PC-9 (cell line): ENCODE data around the gene SRGAP3. TPM values are rescaled to one million over a fixed set of nuclear protein-coding genes. Genes with fewer than 3 reads are reported as not detected.

Source experiments
- BruUV-seq: library from RNA; stranded (reverse); fragments of 400-500 nt; replicated peaks from 2 replicates; lab custom pipeline; 2021; lab: Mats Ljungman, UMichigan
- CTCF ChIA-PET: fragments of 300-600 bp; sonication (Branson Sonifier 250); formaldehyde crosslinking; loops from one replicate; lab custom pipeline; 2022; ENCODE audit warnings: antibody characterized with exemption; lab: Charles Lee
- POLR2A ChIA-PET: fragments of 300-600 bp; sonication (Branson Sonifier 250); formaldehyde crosslinking; loops from one replicate; lab custom pipeline; 2022; ENCODE audit warnings: antibody characterized with exemption; ENCODE audit not compliant: unreplicated experiment; lab: Charles Lee
- DNase-seq, 2 experiments: peaks; one replicate each; pipeline versions ENCODE4 v3.0.0 to v3.0.0-alpha.2; 2015 to 2022; ENCODE audit warnings: mixed read lengths in 1 of 2
- H2AFZ ChIP-seq: fragments of 200-600 bp; sonication (generic); 2 replicates; pipeline ENCODE4 v1.8.1; 2017; ENCODE audit warnings: antibody characterized with exemption
- H3F3A ChIP-seq: fragments of 200-600 bp; sonication (generic); 2 replicates; pipeline ENCODE4 v1.8.1; 2017; ENCODE audit warnings: antibody characterized with exemption, mild to moderate bottlenecking, low read depth; ENCODE audit not compliant: insufficient read depth
- H3K27ac ChIP-seq: fragments of 200-600 bp; sonication (generic); 2 replicates; pipeline ENCODE4 v1.6.1; 2016; ENCODE audit warnings: mixed run types
- H3K27me3 ChIP-seq: fragments of 200-600 bp; sonication (generic); 2 replicates; pipeline ENCODE4 v1.6.1; 2016; ENCODE audit warnings: low read depth, mixed run types; ENCODE audit not compliant: insufficient read depth
- H3K36me3 ChIP-seq: fragments of 200-600 bp; sonication (generic); 2 replicates; pipeline ENCODE4 v1.6.1; 2016; ENCODE audit warnings: low read depth, mixed run types
- H3K4me1 ChIP-seq: fragments of 200-600 bp; sonication (generic); replicated peaks from 2 replicates; pipeline ENCODE4 v1.6.1; 2016; ENCODE audit warnings: mixed run types; ENCODE audit not compliant: insufficient read depth
- H3K4me2 ChIP-seq: fragments of 200-600 bp; sonication (generic); 2 replicates; pipeline ENCODE4 v1.6.1; 2017; ENCODE audit warnings: mixed run types
- H3K4me3 ChIP-seq: fragments of 200-600 bp; sonication (generic); 2 replicates; pipeline ENCODE4 v1.6.1; 2016; ENCODE audit warnings: mixed run types
- H3K79me2 ChIP-seq: fragments of 200-600 bp; sonication (generic); 2 replicates; pipeline ENCODE4 v1.6.1; 2017; ENCODE audit warnings: low read depth, mixed run types
- H3K9me2 ChIP-seq: fragments of 200-600 bp; sonication (generic); 2 replicates; pipeline ENCODE4 v1.8.1; 2017; ENCODE audit warnings: mild to moderate bottlenecking; ENCODE audit not compliant: insufficient read depth
- H3K9me3 ChIP-seq: fragments of 200-600 bp; sonication (generic); 2 replicates; pipeline ENCODE4 v1.8.1; 2016; ENCODE audit warnings: low read depth; ENCODE audit not compliant: insufficient read depth
- H4K20me1 ChIP-seq: fragments of 200-600 bp; sonication (generic); 2 replicates; pipeline ENCODE4 v1.8.1; 2017; ENCODE audit not compliant: insufficient read depth
- CTCF ChIP-seq: fragments of 200-600 bp; sonication (generic); conservative IDR thresholded peaks from 2 replicates; pipeline ENCODE4 v1.6.1; 2017; ENCODE audit warnings: mixed run types, antibody characterized with exemption, mild to moderate bottlenecking, moderate library complexity
- EZH2 ChIP-seq: fragments of 200-600 bp; sonication (generic); IDR thresholded peaks from 2 replicates; pipeline ENCODE4 v1.8.0; 2017; ENCODE audit warnings: antibody characterized with exemption, low read depth
- intact Hi-C: fragments of 100-400 bp; cut with micrococcal nuclease; formaldehyde crosslinking; loops from one replicate; pipeline ENCODE4 v1.10.0; 2022; ENCODE audit not compliant: unreplicated experiment
- total RNA-seq: library from RNA; stranded (reverse); gene quantifications from 2 replicates; pipeline ENCODE4 v1.2.3, GENCODE V29; 2021

Gene SRGAP3
- total RNA-seq, 1 experiment from 2014 or later: 17.5 TPM

GRCh38 chr3:9225268-9225667 is 24.2 kb downstream of the SRGAP3 start:
- ChIA-PET CTCF (interaction anchor here (0.7 kb wide), 1 partner anchor 83 kb away, joined by 3 read pairs; no protein-coding TSS in a partner anchor), POLR2A (interaction anchor here (1.0 kb wide), 1 partner anchor 87 kb away, joined by 3 read pairs; no protein-coding TSS in a partner anchor)
- Histone ChIP-seq H3K4me2 (no peak overlapping the region), H3K4me3 (no peak overlapping the region), H3K9me2 (no peaks in the 10 kb centered on the region), H3K27me3 (no peaks in the 10 kb centered on the region), H3K9me3 (no peaks in the 10 kb centered on the region), H3K79me2 (no peaks in the 10 kb centered on the region), H3K36me3 (no peaks in the 10 kb centered on the region), H3K4me1 (no peaks in the 10 kb centered on the region), H3K27ac (no peak overlapping the region), H3F3A (no peaks in the 10 kb centered on the region), H4K20me1 (no peaks in the 10 kb centered on the region), H2AFZ (no peak overlapping the region)
- no TSS peak for BruUV-seq
- intact Hi-C loops: no loop called here
- DNase-seq: no peak
- no peak for TF ChIP-seq EZH2

DNA sequence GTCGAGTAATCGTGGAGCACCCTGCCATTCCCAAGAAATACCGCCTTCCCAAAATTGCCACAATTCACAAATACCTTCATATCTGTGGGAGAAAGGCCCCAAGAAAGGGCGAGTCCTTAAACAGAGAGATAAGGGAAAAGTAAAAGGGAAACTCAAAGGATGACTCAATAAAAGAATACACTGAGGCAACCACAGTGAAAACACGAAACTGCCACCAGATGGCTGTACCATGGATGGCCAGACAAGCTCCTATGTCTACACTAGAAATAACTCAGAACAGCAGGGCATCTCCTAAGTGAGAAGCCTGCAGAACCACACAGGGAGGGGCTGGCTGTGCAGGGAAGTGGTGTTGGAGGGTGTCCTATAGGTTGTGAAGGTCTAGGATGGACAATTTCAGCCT is 25.0 kb downstream of the SRGAP3 start:
- no peak overlapping the region for H3K4me2 ChIP-seq
- ChIA-PET CTCF (no interaction called here), POLR2A (interaction anchor here (1.0 kb wide), 1 partner anchor 86 kb away, joined by 3 read pairs; no protein-coding TSS in a partner anchor)
- H3K4me3 ChIP-seq: no peak overlapping the region
- peak in 1 of 2 experiments; percentile 5 for DNase-seq
- H4K20me1 ChIP-seq: no peaks in the 10 kb centered on the region
- H3F3A ChIP-seq: no peaks in the 10 kb centered on the region
- H3K9me3 ChIP-seq: no peaks in the 10 kb centered on the region
- intact Hi-C loops: no loop called here
- no peaks in the 10 kb centered on the region for H3K79me2 ChIP-seq
- H2AFZ ChIP-seq: no peak overlapping the region
- no peak overlapping the region for H3K27ac ChIP-seq
- no TSS peak for BruUV-seq
- no peaks in the 10 kb centered on the region for H3K9me2 ChIP-seq
- no peaks in the 10 kb centered on the region for H3K36me3 ChIP-seq
- no peaks in the 10 kb centered on the region for H3K27me3 ChIP-seq
- TF ChIP-seq CTCF (no peak), EZH2 (no peak)
- H3K4me1 ChIP-seq: no peaks in the 10 kb centered on the region

- ChIA-PET CTCF (no interaction called here), POLR2A (no interaction called here)
- Histone ChIP-seq H3K9me2 (no peaks in the 10 kb centered on the region), H3K79me2 (no peaks in the 10 kb centered on the region), H3F3A (no peaks in the 10 kb centered on the region), H3K36me3 (no peaks in the 10 kb centered on the region), H4K20me1 (no peaks in the 10 kb centered on the region), H3K4me3 (no peak overlapping the region), H3K4me1 (no peaks in the 10 kb centered on the region), H3K27ac (no peak overlapping the region), H3K27me3 (no peaks in the 10 kb centered on the region), H3K4me2 (no peak overlapping the region), H2AFZ (no peak overlapping the region), H3K9me3 (no peaks in the 10 kb centered on the region)
- BruUV-seq: no TSS peak
- intact Hi-C loops: no loop called here
- TF ChIP-seq EZH2 (no peak), CTCF (no peak)
- DNase-seq: no peak
These were observed 25.8 kb downstream of the SRGAP3 start for GRCh38 chr3:9223672-9224071.
